OCI-LY7 (cell line): ENCODE data around the gene SNX24. TPM values are rescaled to one million over a fixed set of nuclear protein-coding genes. Genes with fewer than 3 reads are reported as not detected.

Experiments
- BruUV-seq: library from RNA; stranded (reverse); fragments of 400-500 nt; replicated peaks from 2 replicates; lab custom pipeline; 2021; lab: Mats Ljungman, UMichigan
- CTCF ChIA-PET: fragments of 300-600 bp; sonication (Branson Sonifier 250); formaldehyde crosslinking; loops from one replicate; lab custom pipeline; 2022; ENCODE audit warnings: antibody characterized with exemption; ENCODE audit not compliant: unreplicated experiment; lab: Charles Lee
- POLR2A ChIA-PET: fragments of 300-600 bp; sonication (Branson Sonifier 250); formaldehyde crosslinking; loops from one replicate; lab custom pipeline; 2022; ENCODE audit warnings: antibody characterized with exemption; lab: Charles Lee
- DNase-seq: peaks from one replicate; pipeline ENCODE4 v3.0.0-alpha.2; 2015; ENCODE audit warnings: low spot score
- H2AFZ ChIP-seq: fragments of 200-600 bp; sonication (generic), shearing (Covaris generic); 2 replicates; pipeline ENCODE4 v1.6.1; 2014; ENCODE audit warnings: mild to moderate bottlenecking, antibody characterized with exemption, low read length, moderate library complexity
- H3K27ac ChIP-seq: fragments of 200-600 bp; sonication (generic); 2 replicates; pipeline ENCODE4 v1.5.1; 2014; ENCODE audit warnings: mixed run types, low read depth, mild to moderate bottlenecking, moderate library complexity, low read length, inconsistent platforms; ENCODE audit not compliant: poor library complexity, severe bottlenecking
- H3K36me3 ChIP-seq: fragments of 200-600 bp; sonication (generic); 2 replicates; pipeline ENCODE4 v1.6.1; 2014; ENCODE audit warnings: mild to moderate bottlenecking, antibody characterized with exemption, low read length, moderate library complexity, mixed read lengths; ENCODE audit not compliant: insufficient read depth
- H3K4me1 ChIP-seq: fragments of 200-600 bp; sonication (generic); 2 replicates; pipeline ENCODE4 v1.5.1; 2014; ENCODE audit warnings: mild to moderate bottlenecking, low read length; ENCODE audit not compliant: insufficient read depth, poor library complexity, severe bottlenecking
- H3K4me2 ChIP-seq: fragments of 200-600 bp; sonication (generic); 2 replicates; pipeline ENCODE4 v1.6.1; 2014; ENCODE audit warnings: mild to moderate bottlenecking, low read length
- H3K4me3 ChIP-seq: fragments of 200-600 bp; sonication (generic); 2 replicates; pipeline ENCODE4 v1.5.1; 2014; ENCODE audit warnings: mild to moderate bottlenecking, low read depth, low read length; ENCODE audit not compliant: poor library complexity, severe bottlenecking
- H3K79me2 ChIP-seq: fragments of 200-600 bp; sonication (generic); 2 replicates; pipeline ENCODE4 v1.6.1; 2016; ENCODE audit warnings: low read depth, mild to moderate bottlenecking, low read length, moderate library complexity, mixed read lengths; ENCODE audit not compliant: insufficient read depth
- H3K9me2 ChIP-seq: fragments of 200-600 bp; sonication (generic); 2 replicates; pipeline ENCODE4 v1.6.1; 2016; ENCODE audit warnings: mild to moderate bottlenecking, low read length, mixed read lengths; ENCODE audit not compliant: insufficient read depth
- H3K9me3 ChIP-seq: fragments of 200-600 bp; sonication (generic); 2 replicates; pipeline ENCODE4 v1.6.1; 2014; ENCODE audit warnings: mild to moderate bottlenecking, mixed run types, low read length, mixed read lengths
- H4K20me1 ChIP-seq: fragments of 200-600 bp; sonication (generic); 2 replicates; pipeline ENCODE4 v1.6.1; 2014; ENCODE audit warnings: mild to moderate bottlenecking, antibody characterized with exemption, low read length, moderate library complexity, mixed read lengths; ENCODE audit not compliant: insufficient read depth
- EZH2phosphoT487 ChIP-seq: fragments of 200-600 bp; sonication (generic); IDR thresholded peaks from 2 replicates; pipeline ENCODE4 v1.6.1; 2018; ENCODE audit warnings: low read depth, borderline replicate concordance, mild to moderate bottlenecking, mixed run types, antibody characterized with exemption, low read length, moderate library complexity, mixed read lengths
- intact Hi-C: fragments of 100-400 bp; cut with micrococcal nuclease; formaldehyde crosslinking; loops from one replicate; pipeline ENCODE4 v1.10.0; 2022; ENCODE audit not compliant: unreplicated experiment
- total RNA-seq, 2 experiments: library from RNA; depleted of rRNA in 1 of 2; stranded (reverse); fragments of >200 nt in 1 of 2; shearing (Covaris generic) in 1 of 2; gene quantifications; 2 replicates each; pipeline ENCODE4 v1.2.3, GENCODE V29; 2014 to 2022
- TF ChIP-seq, protein P1 (sequence below): fragments of 200-600 bp; sonication (generic); conservative IDR thresholded peaks from 2 replicates; pipeline ENCODE4 v1.5.1; 2014; ENCODE audit warnings: mild to moderate bottlenecking, antibody characterized with exemption, low read length, moderate library complexity, mixed read lengths

Gene SNX24
- total RNA-seq, 2 experiments from 2014 or later = 6.9 to 14.5 TPM

DNA sequence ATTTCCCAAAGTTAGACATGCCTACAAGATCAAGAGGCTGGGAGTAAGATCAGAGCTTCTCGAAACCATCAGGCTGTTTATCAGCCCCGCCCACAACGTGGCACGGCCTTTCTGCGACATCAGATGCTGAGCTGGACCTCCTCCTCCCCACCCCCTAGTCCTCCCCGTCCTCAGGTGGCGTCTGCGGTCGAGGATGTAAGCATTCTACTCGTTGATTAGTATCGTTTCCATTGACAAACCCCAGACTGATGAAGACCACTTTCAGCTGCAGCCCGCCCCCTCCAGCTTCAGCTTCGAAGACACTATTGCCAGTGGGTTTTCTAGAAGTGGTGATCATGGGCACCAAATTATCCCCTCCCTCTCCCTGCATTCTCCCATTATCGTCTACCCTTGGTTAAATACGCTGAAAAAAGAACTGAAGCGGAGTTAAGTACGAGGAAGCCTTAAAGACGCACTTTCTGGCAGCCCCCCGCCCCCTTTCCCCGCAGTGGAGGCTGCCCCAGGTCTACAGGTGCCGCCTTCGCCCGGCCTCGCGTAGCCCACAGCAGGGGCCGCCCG, 190.0 kb downstream of the SNX24 start:
- no peaks in the 10 kb centered on the region for H3K36me3 ChIP-seq
- no peak overlapping the region for H2AFZ ChIP-seq
- H3K9me3 ChIP-seq = no peaks in the 10 kb centered on the region
- intact Hi-C loops = no loop called here
- POLR2A ChIA-PET = no interaction called here
- CTCF ChIA-PET = no interaction called here
- H3K27ac ChIP-seq = no peak overlapping the region
- no peak overlapping the region for H3K4me2 ChIP-seq
- H4K20me1 ChIP-seq = no peaks in the 10 kb centered on the region
- no peaks in the 10 kb centered on the region for H3K4me1 ChIP-seq
- H3K4me3 ChIP-seq = no peak overlapping the region
- no peaks in the 10 kb centered on the region for H3K79me2 ChIP-seq
- TF ChIP-seq, protein P1, sequence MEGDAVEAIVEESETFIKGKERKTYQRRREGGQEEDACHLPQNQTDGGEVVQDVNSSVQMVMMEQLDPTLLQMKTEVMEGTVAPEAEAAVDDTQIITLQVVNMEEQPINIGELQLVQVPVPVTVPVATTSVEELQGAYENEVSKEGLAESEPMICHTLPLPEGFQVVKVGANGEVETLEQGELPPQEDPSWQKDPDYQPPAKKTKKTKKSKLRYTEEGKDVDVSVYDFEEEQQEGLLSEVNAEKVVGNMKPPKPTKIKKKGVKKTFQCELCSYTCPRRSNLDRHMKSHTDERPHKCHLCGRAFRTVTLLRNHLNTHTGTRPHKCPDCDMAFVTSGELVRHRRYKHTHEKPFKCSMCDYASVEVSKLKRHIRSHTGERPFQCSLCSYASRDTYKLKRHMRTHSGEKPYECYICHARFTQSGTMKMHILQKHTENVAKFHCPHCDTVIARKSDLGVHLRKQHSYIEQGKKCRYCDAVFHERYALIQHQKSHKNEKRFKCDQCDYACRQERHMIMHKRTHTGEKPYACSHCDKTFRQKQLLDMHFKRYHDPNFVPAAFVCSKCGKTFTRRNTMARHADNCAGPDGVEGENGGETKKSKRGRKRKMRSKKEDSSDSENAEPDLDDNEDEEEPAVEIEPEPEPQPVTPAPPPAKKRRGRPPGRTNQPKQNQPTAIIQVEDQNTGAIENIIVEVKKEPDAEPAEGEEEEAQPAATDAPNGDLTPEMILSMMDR = no peak
- TF ChIP-seq EZH2phosphoT487 = no peak
- no peak for DNase-seq
- no TSS peak for BruUV-seq
- no peaks in the 10 kb centered on the region for H3K9me2 ChIP-seq

DNA sequence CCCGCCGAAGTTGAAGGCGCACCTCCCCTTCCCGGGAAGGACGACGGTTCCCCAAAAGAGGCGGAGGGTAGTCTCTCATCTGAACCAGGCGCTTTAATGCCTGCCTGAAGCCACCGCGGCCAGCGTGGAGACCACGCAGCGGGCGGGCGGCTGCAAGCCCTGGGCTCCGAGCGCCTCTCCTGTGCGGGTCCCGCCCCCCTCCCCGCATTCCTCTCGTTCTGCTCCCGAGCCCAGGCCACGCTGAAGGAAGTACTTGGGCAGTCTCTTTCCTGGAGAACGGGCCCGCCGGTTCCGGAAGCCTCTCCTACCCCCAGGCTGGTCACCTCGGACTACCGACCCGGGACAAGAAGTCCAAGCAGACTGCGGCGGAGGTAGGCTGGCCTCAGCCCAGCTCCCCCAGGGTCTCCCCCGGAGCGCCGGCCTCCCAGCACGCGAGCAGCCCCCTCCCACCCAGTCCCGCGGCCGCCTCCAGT, 190.5 kb downstream of the SNX24 start:
- Histone ChIP-seq H4K20me1 (no peaks in the 10 kb centered on the region), H3K4me1 (no peaks in the 10 kb centered on the region), H3K4me3 (no peak overlapping the region), H3K9me2 (no peaks in the 10 kb centered on the region), H2AFZ (no peak overlapping the region), H3K4me2 (no peak overlapping the region), H3K27ac (no peak overlapping the region), H3K79me2 (no peaks in the 10 kb centered on the region), H3K36me3 (no peaks in the 10 kb centered on the region), H3K9me3 (no peaks in the 10 kb centered on the region)
- TF ChIP-seq EZH2phosphoT487 = no peak
- TF ChIP-seq, protein P1 = no peak
- no peak for DNase-seq
- ChIA-PET POLR2A (no interaction called here), CTCF (no interaction called here)
- intact Hi-C loops = no loop called here
- BruUV-seq = no TSS peak

GRCh38 chr5:123036391-123037103, 191.1 kb downstream of the SNX24 start, which contains the start of gene PPIC:
TSS of gene PPIC (minus strand) at chr5:123036725. CDS start at chr5:123036625, 100 bp downstream.
- ChIA-PET CTCF (no interaction called here), POLR2A (no interaction called here)
- H3K9me2 ChIP-seq = no peaks in the 10 kb centered on the region
- no peak within 1 kb of the TSS for H2AFZ ChIP-seq
- TF ChIP-seq, protein P1 = no peak
- no peak for TF ChIP-seq EZH2phosphoT487
- H3K27ac ChIP-seq = no peak within 1 kb of the TSS
- H4K20me1 ChIP-seq = no peaks in the 10 kb centered on the region
- intact Hi-C loops = no loop called here
- no peak within 1 kb of the TSS for H3K4me2 ChIP-seq
- H3K4me3 ChIP-seq = no peak within 1 kb of the TSS
- no TSS peak for BruUV-seq
- no peak for DNase-seq
- no peaks in the 10 kb centered on the region for H3K79me2 ChIP-seq
- no peaks in the 10 kb centered on the region for H3K4me1 ChIP-seq
- no peaks in the 10 kb centered on the region for H3K36me3 ChIP-seq
- H3K9me3 ChIP-seq = no peaks in the 10 kb centered on the region
